Nephron progenitor cell (in vitro differentiated cells): Measurements from ENCODE around the gene TATDN2.

ENCODE experiments used
- DNase-seq: peaks from one replicate; pipeline ENCODE4 v3.0.0; 2021
- H3K27ac Mint-ChIP-seq: 2 replicates; pipeline ENCODE4 v1.8.0; 2021; ENCODE audit warnings: mild to moderate bottlenecking, moderate library complexity, mixed read lengths
- H3K27me3 Mint-ChIP-seq: 2 replicates; pipeline ENCODE4 v1.8.0; 2021; ENCODE audit warnings: mild to moderate bottlenecking, low read depth, mixed read lengths; ENCODE audit not compliant: poor library complexity
- H3K36me3 Mint-ChIP-seq: 2 replicates; pipeline ENCODE4 v1.8.0; 2021; ENCODE audit warnings: low read depth, mixed read lengths
- H3K4me1 Mint-ChIP-seq: 2 replicates; pipeline ENCODE4 v1.8.0; 2021; ENCODE audit warnings: mixed read lengths
- H3K4me3 Mint-ChIP-seq: 2 replicates; pipeline ENCODE4 v1.8.0; 2021; ENCODE audit warnings: mild to moderate bottlenecking, moderate library complexity, mixed read lengths
- H3K9me3 Mint-ChIP-seq: 2 replicates; pipeline ENCODE4 v1.8.0; 2021; ENCODE audit warnings: mild to moderate bottlenecking, moderate library complexity, mixed read lengths
- CTCF ChIP-seq: fragments of 200-600 bp; sonication (generic); IDR thresholded peaks from 2 replicates; pipeline ENCODE4 v1.5.0; 2021; ENCODE audit warnings: antibody characterized with exemption

Gene TATDN2

GRCh38 chr3:10312861-10313260 lies 64.6 kb downstream of the TATDN2 start:
- TF ChIP-seq CTCF = no peak
- Mint-ChIP-seq H3K4me3 (no peak overlapping the region), H3K27me3 (no peaks in the 10 kb centered on the region), H3K9me3 (no peaks in the 10 kb centered on the region), H3K36me3 (peaks cover 56% of the 10 kb centered on the region), H3K4me1 (peaks cover 10% of the 10 kb centered on the region), H3K27ac (no peak overlapping the region)
- DNase-seq = no peak

DNA sequence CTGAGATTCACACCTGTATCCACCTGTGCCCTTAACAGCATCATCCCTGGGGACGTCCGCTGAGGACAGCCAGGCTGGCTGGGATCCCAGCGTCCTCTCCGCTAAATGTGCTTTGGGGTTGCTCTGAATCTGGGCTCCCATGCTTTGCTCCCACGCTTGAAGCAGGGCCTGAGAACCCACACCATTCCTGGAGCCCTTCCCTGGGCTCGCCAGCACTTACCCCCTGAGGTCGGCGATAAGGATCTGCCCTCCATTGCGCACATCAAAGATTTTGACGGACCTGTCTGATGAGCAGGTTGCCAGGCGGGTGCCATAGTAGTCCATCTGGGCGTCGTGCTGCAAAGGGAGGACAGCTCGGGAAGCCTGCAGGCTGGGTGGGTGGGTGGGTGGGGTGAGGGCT lies 66.8 kb downstream of the TATDN2 start:
- peaks cover 14% of the 10 kb centered on the region for H3K4me1 Mint-ChIP-seq
- H3K27ac Mint-ChIP-seq = no peak overlapping the region
- TF ChIP-seq CTCF = no peak
- no peak overlapping the region for H3K4me3 Mint-ChIP-seq
- H3K27me3 Mint-ChIP-seq = no peaks in the 10 kb centered on the region
- no peaks in the 10 kb centered on the region for H3K9me3 Mint-ChIP-seq
- DNase-seq = no peak
- H3K36me3 Mint-ChIP-seq = peaks cover 38% of the 10 kb centered on the region

DNA sequence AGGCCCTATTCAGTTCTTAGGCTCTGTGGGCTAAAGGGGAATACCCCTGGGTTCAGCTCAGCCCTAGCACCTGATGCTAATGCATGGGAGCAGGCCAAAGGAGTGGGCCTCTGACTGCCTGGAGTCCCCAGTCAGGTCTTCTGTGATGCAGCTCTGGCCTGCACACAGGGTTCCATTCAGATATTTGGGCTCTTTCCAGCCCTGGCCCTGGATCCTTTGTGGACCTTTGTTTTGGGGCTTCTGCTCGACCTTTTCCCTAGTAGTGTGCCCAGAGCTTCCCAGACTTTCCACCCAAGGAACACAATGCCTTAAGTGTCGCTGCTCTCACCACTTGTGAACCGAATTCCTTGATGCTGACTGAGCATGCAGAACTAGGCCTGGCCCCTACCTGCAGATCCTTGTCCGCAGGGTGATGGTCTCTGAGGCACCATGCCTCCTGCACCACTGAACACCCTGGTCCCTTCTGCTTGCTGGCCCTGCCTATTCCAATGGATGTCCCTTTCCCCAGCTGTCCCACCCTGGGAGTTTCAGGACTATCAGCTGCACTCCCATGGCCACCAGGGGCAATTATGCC lies 67.6 kb downstream of the TATDN2 start:
- TF ChIP-seq CTCF = no peak
- Mint-ChIP-seq H3K36me3 (peaks cover 31% of the 10 kb centered on the region), H3K27ac (no peak overlapping the region)

GRCh38 chr3:10317311-10317960 lies 69.2 kb downstream of the TATDN2 start:
- no peak for DNase-seq
- peaks cover 20% of the 10 kb centered on the region for H3K36me3 Mint-ChIP-seq
- peaks cover 6% of the 10 kb centered on the region for H3K27me3 Mint-ChIP-seq
- no peak overlapping the region for H3K4me3 Mint-ChIP-seq
- peaks cover 21% of the 10 kb centered on the region for H3K4me1 Mint-ChIP-seq
- H3K27ac Mint-ChIP-seq = no peak overlapping the region
- no peaks in the 10 kb centered on the region for H3K9me3 Mint-ChIP-seq
- TF ChIP-seq CTCF = no peak

More for the DNA sequence above, 67.6 kb downstream of the TATDN2 start:
- H3K27me3 Mint-ChIP-seq = no peaks in the 10 kb centered on the region
- H3K4me1 Mint-ChIP-seq = peaks cover 13% of the 10 kb centered on the region
- no peaks in the 10 kb centered on the region for H3K9me3 Mint-ChIP-seq
- no peak overlapping the region for H3K4me3 Mint-ChIP-seq
- DNase-seq = no peak

- Mint-ChIP-seq H3K27me3 (peaks cover 6% of the 10 kb centered on the region), H3K4me1 (peaks cover 21% of the 10 kb centered on the region), H3K27ac (no peak overlapping the region), H3K9me3 (no peaks in the 10 kb centered on the region), H3K4me3 (peak overlapping the region; percentile 46), H3K36me3 (peaks cover 17% of the 10 kb centered on the region)
- no peak for TF ChIP-seq CTCF
- no peak for DNase-seq
Measured at GRCh38 chr3:10317961-10318350, 69.7 kb downstream of the TATDN2 start.

DNA sequence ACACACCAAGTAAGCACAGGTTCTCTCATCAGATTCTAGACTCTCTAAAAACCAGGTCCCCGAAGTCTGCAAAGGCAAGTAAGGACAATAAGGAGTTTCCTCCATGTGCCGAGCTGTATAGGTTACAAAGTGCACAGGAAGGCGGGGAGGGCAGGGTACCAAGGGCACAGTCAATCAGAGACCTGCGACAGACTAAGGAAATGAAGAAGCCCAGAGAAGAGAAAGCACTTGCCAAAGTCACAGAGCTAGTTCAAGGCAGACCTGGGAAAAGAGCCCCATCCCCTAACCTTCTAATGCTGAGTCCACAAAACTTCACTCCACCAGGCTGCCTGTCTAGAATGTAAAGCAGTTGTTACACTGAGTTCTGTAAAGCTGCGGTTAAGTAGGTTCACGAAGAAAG lies 71.0 kb downstream of the TATDN2 start:
- Mint-ChIP-seq H3K4me3 (peak overlapping the region; percentile 96), H3K9me3 (no peaks in the 10 kb centered on the region), H3K27ac (no peak overlapping the region), H3K27me3 (peaks cover 12% of the 10 kb centered on the region), H3K4me1 (peaks cover 21% of the 10 kb centered on the region), H3K36me3 (peaks cover 7% of the 10 kb centered on the region)
- TF ChIP-seq CTCF = no peak
- no peak for DNase-seq
